ENCODE results near the gene ZNF581.

ZNF581 gene

DNA sequence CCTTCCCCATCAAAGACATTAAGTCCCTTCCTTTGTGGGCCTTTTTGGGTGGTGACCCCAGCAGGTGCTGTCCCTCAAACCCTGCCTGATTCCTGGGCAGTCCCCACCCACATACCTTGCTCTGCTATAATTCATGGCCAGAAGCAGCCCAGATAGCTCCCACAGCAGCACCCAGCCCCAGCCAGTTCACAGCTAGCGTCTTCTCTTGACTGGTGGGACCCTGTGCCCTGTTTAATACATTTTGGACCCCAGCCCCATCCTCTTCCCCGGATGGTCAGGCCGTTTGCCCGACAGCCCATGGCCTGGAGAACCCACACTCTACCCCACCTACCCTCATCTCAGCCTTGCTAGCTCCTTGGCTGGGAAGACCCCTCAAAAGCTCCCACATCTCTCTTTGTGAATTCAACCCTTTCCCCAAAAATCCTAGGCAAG is 6.7 kb downstream of the ZNF581 start:
- DNase-seq, result no peak

DNA sequence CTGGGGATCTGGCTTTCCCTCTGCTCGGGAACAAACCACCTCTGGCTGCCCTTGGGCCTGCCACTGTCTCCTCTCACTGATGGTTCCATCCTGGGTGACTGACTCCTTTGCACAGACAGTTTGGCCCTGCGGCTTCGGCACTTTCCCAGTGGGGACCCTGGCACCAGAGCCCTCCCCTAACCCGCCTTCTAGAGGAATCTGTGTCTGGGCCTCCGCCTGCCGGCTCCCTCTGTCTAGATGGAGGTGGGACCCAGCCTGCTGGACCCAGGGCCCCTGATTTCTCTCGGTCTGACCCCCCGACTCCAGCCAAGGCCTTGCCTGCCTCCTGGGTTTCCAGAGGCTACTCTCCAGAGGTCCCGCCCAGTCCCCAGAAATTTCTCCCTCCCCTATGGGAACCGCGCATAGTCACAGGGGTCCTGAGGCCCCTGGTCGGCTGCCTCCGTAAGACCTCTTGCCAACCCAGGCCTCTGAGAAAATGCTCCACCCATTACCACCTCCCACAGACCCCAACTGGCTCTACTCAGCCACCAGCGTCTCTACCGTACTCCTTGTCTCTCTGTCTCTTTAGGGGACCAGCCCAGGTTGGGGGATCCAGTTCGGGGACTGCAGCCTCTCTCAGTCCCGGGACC is 7.3 kb downstream of the ZNF581 start:
- no peak for DNase-seq

DNA sequence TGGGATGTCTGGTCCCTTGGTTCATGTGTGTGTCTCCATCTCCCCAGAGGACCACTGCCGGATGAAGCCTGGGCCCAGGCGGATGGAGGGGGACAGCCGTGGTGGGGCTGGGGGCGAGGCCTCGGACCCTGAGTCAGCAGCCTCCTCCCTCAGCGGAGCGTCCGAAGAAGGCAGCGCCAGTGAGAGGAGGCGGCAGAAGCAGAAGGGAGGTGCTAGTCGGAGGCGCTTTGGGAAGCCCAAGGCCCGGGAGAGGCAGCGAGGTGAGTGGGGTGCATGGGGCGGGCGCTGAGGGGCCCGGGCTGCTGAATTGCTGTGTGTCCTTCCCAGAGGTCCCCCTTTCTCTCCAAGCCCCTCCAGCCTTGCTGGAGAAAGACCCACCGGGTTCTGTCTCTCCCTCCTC is 7.8 kb downstream of the ZNF581 start:
- DNase-seq, result no peak

DNA sequence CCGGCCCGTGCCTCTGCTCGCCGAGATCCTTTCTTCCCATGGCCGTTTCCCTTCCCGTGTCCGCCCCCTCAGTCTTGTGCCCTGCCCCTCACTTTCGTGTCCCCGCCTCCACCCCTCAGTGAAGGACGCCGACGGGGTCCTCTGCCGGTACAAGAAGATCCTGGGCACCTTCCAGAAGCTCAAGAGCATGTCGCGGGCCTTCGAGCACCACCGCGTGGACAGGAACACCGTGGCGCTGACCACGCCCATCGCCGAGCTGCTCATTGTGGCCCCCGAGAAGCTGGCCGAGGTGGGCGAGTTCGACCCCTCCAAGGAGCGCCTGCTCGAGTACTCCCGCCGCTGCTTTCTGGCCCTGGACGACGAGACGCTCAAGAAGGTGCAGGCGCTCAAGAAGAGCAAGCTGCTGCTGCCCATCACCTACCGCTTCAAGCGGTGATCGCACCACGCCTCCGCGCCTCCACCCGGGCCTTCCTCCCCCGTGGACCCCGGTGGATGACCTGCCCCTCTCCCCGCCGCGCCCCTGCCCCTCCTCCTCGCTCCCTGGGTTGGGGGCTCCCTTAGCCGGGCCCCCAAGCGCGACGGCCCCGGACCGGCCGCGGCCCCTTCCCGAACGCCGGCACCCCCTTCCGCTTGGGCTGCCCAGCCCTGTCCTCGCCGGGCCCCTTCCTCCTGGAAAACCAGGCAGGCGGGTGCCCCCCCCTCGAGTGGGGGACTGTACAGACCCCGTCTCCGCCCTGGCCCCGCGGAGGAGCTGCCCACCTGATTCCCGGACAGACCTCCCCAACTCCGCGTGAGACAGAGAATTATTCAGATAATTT is 9.1 kb downstream of the ZNF581 start:
- DNase-seq, result no peak

DNA sequence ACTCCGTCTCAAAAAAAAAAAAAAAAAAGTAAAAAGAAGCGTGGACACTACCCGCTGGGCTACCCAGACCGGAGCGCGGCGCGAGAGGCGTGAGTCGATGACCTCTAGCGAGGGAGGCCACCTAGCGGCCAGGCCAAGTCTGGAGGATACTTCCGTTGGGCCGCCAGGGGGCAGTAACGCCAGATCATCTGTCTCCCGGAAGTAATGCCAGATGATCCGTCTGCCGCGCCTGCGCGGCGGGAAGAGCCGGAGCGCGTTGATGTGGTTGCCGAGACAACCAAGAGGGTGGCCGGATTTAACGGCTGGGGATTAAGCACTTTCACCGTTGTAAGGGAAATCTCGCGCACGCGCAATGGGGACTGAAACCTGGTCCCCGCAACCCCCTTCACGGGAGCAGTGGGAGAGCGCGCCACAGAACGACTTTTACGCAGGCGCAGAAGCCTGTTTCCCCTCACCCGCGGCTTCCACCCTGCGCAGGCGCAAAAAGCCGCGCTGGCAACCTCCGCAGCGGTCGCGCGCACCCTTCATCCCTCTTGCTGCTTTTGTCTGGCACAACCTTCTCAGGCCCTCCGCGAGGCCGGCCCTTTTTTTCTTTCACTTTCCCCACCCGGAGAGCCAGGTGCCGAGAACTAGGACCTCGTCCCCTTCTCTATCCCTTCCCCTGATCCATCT is 10.3 kb downstream of the ZNF581 start:
- peak; percentile 98 for DNase-seq

DNA sequence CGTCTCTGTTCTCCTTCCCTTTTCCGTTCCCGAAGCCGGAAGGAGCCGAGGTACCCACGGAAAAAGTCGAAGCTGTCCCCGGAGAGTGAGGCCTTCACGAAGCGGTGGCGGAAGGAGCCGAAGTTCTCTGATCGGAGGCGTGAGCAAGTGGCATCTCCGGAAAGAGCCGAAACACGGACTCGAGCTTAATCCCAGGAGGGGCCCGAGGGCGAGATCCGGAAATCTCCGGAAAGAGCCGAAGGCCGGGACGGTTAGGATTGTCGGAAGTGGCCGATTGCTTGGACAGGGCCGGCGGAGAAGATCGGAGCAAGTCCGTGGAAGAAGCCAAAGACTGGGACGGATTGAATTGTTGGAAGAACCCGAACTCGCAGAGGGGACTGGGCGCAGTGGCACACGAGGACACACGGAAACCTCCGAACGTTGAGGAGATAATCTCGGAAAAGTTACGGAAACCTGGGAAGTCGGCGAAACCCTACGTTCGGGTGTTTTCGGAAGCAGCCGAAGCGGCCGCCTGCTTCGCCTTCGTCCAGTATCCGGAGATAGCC is 10.9 kb downstream of the ZNF581 start:
- DNase-seq, result peak; percentile 98

DNA sequence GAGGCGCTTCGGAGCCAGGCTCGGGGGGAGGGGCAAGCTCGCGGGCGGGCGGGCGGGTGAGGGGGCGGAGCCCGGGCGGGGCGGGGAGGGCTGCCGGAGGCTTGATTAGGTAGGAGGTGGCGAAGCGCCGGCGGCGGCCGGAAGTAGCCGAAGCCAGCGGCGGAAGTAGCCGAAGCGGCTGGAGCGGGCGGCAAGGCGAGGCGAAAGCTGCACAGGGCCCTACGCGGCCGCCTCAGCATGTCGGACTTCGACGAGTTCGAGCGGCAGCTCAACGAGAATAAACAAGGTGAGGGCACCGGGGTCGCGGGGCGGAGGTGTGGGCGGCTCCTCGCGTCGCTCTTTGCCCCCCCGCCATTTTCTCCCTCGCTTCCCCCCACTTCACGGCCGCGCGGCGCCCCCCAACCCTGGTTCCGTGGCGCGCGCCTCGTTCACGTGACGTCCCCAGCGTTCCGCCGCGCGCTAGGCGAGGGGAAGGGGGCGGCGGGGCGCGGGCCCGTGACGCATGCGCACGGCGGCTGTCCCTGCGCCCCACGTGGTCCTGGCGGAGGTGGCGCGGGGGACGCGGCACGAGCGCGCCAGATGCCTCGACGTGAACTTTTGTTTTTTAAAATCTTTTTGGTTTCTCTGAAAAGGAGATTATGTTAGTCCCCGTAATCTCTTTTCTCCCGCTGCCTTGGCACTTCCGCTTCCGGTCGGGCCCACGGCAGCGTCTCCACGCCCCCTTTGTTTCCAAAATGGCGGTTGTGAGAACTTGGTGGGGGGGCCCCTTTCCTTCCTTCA is 11.6 kb downstream of the ZNF581 start, which contains the start of gene U2AF2:
TSS of gene U2AF2 (plus strand) at position 168 of the 780 bp plus-strand sequence. CDS start at position 238, 70 bp downstream.
- peak; percentile 96 for DNase-seq

DNA sequence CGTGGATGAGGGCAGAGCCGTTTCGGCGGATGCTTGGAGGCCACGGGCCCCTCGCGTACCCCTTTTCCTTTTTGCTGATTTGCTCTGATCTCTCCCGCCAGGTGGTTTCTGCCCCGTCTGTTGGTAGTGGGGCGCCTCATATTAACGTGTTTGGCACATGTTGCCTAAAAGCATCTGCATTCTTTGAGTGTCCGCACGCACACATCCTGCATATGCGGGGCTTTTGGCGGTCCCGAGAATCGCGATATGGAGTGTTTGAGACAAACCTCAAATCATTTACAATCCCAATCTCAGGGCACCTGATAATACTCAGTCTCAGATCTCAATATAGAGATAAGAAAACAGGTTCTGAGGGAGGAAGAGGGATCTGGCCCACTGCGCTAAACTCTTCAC is 12.2 kb downstream of the ZNF581 start:
- DNase-seq, result no peak

DNA sequence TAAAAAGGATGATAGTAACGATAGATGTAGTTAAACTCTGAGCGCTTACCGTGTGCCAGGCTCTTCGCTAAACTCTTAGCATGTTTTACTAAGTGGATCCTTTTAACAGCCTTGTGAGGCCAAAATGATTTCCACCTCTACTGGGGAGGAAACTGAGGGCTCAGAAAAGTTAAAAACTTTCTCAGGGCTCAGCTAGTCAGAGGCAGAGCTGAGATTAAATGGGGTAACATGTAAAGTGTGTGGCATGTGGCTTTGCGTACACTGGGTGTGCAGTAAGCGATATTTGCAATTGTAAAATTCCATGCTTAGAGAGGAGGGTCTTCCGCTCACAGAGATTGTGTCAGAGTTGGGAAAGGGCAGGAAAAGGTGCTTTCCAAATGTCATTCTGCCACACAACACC is 13.1 kb downstream of the ZNF581 start:
- DNase-seq, result no peak

DNA sequence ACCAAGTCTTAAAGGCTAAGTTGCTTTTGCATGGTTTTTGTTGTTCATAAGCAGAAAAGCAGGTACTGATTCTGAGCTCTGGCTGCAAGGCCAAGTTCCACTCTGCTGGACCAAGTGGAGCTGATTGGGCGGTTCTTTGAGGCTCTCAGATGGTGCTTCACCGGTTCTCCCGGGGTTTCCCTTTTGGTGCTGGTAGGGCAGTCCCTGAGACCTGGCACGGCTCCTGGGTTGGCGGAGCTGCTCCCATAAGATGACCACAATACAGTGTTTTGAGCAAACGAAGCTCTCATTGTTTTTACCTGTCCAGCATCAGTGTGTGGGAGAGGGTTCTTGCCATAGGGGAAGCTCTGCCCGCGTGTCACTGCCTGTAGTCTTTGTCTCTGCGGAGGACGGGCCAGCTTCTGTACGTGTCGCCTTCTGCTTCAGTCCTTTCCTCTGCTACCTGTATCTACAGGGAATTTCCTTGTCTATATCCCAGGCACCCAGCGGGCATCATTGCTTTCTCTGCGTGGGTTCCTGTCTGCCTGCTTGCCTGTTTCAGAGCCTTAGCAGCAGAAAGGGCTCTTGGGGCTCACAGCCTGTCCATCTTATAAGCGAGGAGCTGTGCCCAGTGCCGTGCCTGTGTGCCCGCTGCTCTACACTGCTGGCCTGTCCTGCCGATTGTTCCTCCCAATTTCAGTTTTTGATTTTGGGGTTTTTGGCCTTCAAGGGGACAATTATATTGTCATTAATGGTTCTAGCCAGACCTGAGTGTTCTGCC is 13.7 kb downstream of the ZNF581 start:
- no peak for DNase-seq

DNA sequence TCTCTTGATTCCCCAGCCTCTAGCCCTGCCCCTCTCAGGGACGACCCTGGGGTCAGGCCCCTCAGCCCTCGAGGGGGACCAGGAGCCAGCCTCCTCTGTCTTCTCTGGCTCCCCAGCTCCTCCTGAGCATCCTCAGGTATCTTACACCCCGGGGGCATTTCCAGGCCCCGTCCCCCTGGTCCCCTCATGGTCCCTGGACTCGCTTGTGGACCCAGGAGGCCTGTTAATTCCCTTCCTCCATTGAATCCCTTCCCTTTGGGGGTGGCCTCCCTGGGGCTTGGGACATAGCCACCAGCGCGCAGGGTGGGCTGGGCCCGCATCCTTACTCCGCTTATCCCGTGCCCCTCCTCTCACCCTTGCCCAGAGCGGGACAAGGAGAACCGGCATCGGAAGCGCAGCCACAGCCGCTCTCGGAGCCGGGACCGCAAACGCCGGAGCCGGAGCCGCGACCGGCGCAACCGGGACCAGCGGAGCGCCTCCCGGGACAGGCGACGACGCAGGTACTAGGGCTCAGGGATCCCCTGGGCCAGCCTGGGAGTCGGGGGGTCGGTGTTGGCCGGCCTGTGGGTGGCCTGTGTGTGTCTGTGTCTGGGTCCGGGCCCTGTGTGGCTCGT is 15.5 kb downstream of the ZNF581 start:
- no peak for DNase-seq

DNA sequence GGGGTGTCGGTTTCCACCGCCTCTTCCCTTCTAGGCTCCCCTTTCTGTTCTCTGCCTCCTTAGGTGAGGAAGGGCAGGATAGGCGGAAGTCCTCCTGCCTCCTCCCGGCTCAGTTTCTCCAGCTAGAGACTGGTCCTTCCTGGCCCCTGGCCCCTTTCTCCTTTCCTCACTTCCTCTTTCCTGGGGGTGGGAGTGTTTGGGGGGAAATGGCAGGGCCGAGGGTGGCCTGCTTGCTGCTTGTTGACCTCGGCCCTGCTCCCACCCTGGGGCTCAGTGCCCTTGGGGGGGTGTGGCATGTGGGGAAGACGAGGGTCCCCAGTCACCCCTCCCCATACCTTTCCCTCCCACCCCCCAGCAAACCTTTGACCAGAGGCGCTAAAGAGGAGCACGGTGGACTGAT is 16.4 kb downstream of the ZNF581 start:
- DNase-seq, result no peak

DNA sequence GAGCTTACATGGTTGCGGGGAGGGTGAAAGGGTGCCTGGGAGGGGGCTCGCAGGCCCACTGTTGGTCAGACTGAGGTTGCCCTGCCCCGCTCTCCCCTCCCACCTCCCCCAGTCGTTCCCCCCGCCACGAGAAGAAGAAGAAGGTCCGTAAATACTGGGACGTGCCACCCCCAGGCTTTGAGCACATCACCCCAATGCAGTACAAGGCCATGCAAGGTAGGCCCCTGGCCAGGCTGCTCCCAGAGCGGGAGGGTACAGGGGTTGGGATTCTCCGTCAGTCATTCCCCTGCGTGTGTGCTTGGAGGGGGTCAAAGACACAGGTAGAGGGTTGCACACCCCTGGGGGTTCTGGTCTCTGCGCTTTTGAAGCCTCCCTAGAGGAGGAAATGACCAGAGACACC is 17.0 kb downstream of the ZNF581 start:
- no peak for DNase-seq

DNA sequence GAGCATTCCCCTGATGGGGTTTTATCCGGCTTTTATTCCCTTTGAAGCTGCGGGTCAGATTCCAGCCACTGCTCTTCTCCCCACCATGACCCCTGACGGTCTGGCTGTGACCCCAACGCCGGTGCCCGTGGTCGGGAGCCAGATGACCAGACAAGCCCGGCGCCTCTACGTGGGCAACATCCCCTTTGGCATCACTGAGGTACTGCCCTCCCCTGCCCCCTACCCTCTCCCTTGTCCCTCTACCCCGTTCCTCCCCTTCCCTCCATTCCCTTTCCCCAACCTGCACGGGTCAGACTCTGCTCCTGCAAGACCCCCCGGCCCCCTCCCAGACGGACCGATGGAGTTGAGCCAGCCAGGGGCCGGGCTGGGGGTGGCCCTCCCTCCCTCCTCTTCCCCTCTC is 17.5 kb downstream of the ZNF581 start:
- DNase-seq, result no peak

DNA sequence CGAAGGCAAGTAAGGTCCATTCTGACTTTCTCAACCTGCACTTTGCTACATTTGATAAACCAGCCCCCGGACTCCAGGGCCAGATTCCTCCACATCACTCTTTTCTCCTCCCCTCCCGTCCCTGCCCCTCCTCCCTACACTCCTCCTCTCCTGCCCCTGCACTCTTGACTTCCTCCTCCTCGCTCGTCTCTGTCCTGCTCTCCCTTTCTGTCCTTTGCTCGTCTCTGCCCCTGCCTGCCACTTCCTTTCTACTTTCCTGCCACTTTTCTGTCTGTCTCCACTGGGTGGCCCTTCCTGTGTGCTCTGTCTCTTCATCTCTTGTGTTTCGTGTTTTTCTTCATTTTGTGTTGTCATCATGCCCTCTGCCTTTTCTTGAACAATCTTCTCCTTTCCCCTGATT is 18.4 kb downstream of the ZNF581 start:
- DNase-seq, result no peak

DNA sequence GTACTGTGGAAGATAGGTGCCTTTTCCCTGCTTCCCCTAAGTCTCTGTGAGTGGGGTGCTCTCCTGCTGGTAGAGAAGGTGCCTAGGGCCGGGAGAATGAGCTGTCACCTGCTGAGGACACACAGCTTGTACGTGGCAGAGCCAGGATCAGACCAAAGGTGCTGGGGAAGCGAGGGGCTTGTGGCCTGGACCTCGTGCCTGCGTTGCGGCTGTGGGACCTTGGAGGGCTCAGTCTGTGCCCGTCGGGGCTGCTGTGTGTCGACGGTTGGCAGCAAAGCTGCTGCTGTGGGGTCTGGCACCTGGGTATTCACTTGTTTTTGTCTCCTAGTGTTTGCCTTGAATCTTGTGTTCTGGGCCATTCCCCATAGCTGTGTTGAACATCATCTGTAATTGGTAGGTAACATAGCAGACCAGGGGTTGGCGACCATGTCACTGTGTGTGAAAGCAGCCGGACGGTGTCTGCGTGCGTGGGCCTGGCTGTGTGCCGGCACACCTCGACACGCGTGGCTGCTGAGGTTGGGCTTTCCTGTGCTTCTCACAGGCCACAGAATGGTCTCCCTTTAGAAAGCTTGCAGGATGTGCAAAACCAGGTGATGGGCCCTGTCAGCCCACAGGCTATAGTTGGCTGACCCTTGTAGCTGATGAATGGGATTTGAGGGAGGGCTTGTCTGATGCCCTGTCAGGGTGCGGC is 20.5 kb downstream of the ZNF581 start:
- no peak for DNase-seq

DNA sequence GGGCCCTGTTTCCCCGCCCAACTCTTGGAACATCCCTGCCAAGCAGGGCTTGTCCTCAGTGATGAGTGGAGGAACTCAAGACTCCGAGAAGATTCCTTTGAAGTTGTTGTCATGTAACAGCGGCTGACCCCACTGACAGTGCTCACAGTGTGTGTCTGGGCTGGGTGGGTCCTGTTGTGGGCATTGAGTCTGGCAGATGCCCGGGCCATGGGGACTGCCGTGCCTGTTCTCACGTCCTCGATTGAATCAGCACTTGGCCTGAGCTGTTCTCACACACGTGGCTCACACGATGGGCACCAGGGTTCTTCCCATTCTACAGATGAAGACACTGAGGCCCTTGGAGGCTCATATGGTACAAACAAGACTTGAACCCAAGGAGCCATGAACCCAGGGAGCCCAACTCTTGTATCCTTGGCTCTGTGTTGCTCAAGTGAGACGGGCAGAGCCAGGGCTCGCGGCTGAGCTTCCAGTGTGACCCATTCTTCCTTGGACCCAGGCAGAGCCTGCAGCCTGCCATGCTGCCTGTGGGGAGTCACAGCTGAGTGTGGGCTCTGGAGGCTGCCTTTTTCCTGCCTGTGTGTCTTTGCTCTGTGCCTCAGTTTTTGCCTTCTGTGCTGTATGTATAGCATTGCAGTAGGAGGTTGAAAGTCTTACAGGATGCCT is 23.0 kb downstream of the ZNF581 start:
- DNase-seq, result no peak

DNA sequence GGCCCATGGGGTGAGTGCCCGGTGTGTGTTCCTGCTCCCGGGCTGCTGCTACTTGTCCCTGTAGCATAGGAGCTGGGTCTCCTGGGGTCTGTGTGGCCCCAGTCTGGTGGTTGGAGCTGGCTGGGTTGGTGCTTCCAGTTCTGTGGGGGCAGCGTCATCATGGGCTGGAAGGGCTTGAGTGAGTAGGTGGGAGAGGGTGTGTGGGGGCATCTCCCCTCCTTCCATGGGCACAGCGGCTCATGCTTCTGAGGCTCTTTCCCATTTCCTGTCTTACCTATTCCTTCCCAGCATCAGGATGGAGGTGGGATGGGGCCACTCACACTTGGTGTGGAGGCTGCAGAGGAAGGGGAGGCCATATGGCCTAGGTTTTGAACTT is 23.5 kb downstream of the ZNF581 start:
- no peak for DNase-seq

DNA sequence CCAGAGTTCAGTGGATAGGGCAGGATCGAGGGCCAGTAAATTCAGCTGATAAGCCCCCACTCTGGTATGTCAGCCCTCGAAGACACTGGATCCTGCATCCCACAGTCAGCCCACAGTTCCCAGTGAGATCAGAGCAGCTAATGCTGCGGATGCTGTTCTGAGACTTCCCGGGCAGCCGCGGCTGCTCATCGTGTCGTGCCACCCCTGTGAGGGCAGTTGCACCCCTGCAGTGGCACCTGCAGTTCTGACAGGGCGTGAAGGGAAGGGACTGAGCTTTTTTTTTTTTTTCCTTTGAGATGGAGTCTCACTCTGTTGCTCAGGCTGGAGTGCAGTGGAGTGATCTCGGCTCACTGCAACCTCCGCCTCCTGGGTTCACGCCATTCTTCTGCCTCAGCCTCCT is 24.1 kb downstream of the ZNF581 start:
- no peak for DNase-seq

DNA sequence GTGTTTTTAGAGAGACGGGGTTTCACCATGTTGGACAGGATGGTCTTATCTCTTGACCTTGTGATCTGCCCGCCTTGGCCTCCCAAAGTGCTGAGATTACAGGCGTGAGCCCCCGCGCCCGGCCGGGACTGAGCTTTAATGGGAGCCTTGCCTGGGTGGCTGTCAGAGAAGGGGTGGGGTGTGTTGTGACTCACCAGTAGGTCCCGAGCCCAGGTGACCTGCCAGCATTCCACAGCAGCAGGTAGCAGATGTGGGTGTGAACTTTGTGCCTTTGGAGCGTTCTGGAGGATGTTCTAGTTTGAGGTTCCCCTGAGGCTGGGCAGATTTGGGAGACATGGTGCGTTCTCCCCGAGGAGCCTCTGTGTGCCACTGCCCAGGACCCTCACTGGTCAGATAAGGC is 24.5 kb downstream of the ZNF581 start:
- DNase-seq, result no peak

Measured in NCI-H446 treated with DMSO at 0.1 percent for 48 hours (cell line).